DMS79 treated with DMSO at 0.1 percent for 48 hours (cell line): ENCODE measurements around the gene RNU5D-1.
"Not testable (repeated sequence)": the region's sequence is repeated elsewhere in the genome, so short reads cannot be mapped to it uniquely, and the experiment has no call there.

Source experiments
- DNase-seq: peaks from one replicate; lab custom pipeline; 2025; lab: John Stamatoyannopoulos, UW

The RNU5D-1 gene

DNA sequence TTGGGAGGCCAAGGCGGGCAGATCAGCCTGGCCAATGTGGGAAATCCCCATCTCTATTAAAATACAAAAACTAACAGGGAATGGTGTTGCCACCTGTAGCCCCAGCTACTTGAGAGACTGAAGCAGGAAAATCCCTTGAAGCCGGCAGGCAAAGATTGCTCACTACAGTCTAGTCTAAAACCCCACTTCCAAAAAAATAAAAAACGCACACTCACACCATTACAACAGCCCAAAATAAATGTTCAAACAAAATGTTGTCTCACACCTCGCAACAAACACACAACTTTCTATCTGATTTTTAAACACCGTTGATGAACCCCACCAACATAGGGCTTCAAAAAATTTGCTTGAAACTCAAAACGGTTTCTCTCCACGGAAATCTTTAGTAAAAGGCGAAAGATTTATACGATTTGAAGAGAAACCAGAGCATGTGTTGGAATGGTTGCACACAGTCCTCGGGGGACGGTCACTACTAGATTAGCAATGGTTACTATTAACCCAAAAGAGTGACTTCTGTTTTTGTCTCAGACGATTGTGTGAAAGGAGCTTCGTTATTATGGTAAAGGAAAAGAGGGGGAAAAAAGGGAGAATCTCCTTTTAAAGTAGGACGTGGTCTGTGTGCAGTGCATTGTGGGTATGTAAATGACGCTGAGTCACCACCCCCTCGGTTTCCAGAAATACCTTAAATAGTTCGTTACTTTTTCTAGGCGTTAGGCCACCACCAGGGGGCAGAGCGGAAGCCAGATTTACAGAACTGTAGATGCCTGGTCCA is at the start of gene RNU5D-1:
Gene RNU5D-1, minus strand, starts transcription at position 430 of the 772 bp plus-strand sequence.
- DNase-seq = peak; percentile 98

GRCh38 chr1:44780583-44781121 is 49.7 kb upstream of the RNU5D-1 start:
- no peak for DNase-seq

GRCh38 chr1:44778705-44779576 is 48.0 kb upstream of the RNU5D-1 start:
- DNase-seq = no peak

DNA sequence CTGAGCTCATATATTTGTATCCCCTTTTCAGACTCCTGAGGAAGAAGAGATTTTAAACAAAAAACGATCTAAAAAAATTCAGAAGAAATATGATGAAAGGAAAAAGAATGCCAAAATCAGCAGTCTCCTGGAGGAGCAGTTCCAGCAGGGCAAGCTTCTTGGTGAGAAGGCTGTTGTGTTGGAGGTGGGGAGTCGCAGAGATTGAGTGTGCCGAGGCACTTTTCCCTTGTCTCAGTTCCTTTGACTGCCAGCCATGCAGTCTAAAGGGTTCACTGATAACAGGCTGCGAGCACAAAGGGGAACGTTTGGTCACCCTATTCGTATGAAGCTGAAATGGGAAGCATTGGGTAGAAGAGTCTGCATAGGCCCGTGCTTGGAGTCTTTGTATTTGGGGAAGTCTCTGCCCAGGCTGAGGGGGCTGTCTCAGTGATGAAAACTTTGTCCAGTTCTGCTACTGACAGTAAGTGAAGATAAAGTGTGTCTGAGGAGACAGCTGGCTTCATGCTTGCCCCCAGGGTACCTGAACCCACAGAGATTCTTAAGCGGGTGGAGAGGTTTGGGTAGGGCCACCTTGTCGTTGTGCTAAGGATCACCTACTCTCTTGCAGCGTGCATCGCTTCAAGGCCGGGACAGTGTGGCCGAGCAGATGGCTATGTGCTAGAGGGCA is 47.1 kb upstream of the RNU5D-1 start:
- no peak for DNase-seq

- no peak for DNase-seq
These were observed 46.6 kb upstream of the RNU5D-1 start for GRCh38 chr1:44777547-44777946.

DNA sequence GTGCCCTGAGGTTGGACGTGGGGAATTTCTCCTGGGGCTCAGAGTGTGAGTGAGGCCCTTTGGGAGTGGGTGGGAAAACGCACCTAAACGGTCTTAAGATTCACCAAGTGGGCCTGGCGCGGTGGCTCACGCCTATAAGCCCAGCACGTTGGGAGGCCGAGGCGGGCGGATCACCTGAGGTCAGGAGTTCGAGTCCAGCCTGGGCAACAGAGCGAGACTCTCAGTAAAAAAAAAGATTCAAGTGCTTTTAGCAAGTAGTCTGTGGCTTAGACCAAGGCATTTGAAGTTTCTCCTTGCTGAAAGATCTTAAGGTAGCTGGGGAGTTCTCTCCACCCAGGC is 45.7 kb upstream of the RNU5D-1 start:
- DNase-seq = no peak

GRCh38 chr1:44775930-44776729 is 45.2 kb upstream of the RNU5D-1 start:
- DNase-seq = no peak

- peak; percentile 94 for DNase-seq
These were observed 44.3 kb upstream of the RNU5D-1 start, which contains the start of gene RPS8 for GRCh38 chr1:44775078-44775929. Gene RPS8 (plus strand): TSS chr1:44775540. CDS start chr1:44775597, 57 bp downstream.

DNA sequence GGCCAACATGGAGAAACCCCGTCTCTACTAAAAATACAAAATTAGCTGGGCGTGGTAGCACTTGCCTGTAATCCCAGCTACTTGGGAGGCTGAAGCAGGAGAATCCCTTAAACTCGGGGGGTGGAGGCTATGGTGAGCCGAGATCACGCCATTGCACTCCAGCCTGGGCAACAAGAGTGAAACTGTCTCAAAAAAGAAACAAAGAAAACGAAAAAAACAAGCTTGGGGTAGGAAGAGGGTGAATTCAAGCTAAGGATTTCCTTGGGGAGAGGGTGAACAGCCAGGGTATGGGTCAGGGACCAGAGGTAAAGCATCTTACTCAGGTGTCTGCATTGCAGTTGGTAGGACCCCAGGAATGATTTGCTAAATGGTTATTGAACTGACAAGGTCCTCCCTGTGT is 35.5 kb upstream of the RNU5D-1 start:
- DNase-seq = not testable (repeated sequence)

DNA sequence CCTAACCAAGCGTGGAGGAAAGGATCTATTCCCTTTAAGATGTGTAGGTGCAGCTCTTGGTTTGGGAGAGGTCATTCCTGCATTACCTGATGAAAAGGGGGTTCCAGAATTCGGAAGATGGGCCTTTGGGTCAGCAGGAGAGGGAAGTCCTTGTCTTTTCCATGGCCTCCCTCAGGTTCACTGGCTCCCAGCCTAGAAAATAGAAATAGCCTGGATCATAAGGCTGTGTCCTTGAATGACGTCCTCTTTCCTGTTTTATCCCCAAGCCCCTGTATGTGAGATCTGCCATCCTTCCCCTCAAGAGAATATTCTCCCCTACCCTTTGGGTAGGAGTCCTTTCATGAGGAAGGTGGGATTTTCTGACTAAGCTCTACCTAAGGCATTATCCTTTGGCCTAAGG is 29.9 kb upstream of the RNU5D-1 start:
- DNase-seq = no peak

- no peak for DNase-seq
These were observed 28.1 kb upstream of the RNU5D-1 start for GRCh38 chr1:44759077-44759476.

- DNase-seq = no peak
These were observed 26.4 kb upstream of the RNU5D-1 start for GRCh38 chr1:44757420-44757819.

DNA sequence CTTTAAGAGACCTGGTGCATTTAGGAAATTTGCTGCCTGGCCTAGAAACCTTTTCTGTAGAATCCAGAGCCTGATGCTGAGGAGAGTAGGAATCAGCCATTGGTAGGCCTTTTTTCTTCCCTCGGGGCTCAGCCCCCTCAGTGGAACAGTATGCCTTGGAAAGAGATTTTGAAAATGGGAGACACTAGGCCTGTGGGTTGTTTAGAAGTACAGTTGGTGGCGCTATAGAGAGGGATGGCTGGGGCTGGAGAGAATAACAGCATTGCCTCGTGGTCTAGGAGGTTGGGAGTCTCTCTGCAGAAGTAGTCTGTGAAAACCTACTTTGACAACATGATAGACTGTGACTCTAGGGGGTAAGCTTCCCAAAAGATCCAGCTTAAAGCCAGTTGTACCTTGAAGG is 16.9 kb upstream of the RNU5D-1 start:
- no peak for DNase-seq

DNA sequence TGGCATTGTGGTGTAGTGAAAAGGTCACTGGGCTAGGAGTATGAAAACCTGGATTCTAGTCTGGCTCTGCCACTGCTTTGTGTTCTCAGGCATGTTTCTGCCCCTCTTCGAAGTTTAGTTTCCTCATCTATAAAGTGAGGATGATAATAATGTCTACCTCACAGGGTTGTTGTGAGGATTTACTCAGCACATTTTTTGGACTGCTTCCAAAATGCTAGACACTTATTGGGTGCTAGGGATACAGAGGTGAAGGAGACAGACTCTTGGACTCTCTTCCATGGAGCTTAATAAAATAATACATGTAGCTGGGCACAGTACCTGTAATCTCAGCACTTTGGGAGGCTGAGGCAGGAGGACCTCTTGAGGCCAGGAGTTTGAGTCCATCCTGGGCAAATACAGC is 12.2 kb upstream of the RNU5D-1 start:
- no peak for DNase-seq

DNA sequence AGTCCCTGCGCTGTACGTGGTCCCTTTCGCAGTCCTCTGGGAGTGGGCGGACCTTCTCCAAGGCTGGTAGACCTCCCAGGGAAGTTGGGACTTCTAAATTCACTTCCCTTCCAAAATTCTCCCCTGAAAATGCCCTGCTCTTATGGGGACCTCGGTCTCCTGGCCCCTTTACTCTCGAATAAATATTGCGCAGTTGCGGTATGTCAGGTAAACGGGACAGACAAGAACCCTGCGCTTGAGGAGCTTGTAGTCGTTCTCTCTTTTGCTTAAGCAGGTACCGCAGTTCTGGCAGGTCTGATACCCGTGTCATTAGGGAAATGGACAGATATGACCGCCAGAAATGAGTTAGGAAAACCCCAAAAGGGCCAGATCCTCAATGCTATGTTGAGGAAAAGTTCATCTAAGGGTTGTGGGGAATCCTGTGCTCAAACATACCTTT is 9.2 kb upstream of the RNU5D-1 start:
- no peak for DNase-seq

GRCh38 chr1:44739307-44740178 is 8.6 kb upstream of the RNU5D-1 start, which contains the start of gene KIF2C:
Gene KIF2C (plus strand): TSS chr1:44739837. CDS start chr1:44739933, 96 bp downstream.
- peak; percentile 99 for DNase-seq

DNA sequence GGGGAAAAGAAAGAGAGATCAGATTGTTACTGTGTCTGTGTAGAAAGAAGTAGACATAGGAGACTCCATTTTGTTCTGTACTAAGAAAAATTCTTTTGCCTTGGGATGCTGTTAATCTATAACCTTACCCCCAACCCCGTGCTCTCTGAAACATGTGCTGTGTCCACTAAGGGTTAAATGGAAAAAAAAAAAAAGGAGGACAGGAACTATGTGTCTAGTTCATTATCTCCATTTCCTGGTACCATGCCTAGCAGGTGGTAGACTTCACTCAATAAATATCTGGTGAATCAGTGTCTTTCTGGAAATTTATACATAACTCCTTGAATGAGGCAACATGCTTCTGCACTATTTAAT is 8.0 kb upstream of the RNU5D-1 start:
- DNase-seq = not testable (repeated sequence)

GRCh38 chr1:44735992-44736391 is 5.0 kb upstream of the RNU5D-1 start:
- DNase-seq = no peak

- no peak for DNase-seq
These were observed 2.8 kb upstream of the RNU5D-1 start for GRCh38 chr1:44733784-44734183.
